ENCODE results near the gene ALPK3.
A peak's percentile ranks its signal among the peaks of the same experiment; 100 is the strongest.

Gene ALPK3

GRCh38 chr15:84816694-84817465, at the start of gene ALPK3:
Gene ALPK3 (plus strand): TSS chr15:84817356. CDS start chr15:84817453, 97 bp downstream.
- peak in 2 of 14 donors; percentile 15 to 44 for DNase-seq

GRCh38 chr15:84772031-84772430, 45.1 kb upstream of the ALPK3 start:
- no peak for DNase-seq

GRCh38 chr15:84772467-84772866, 44.7 kb upstream of the ALPK3 start:
- DNase-seq: no peak

GRCh38 chr15:84773716-84774115, 43.4 kb upstream of the ALPK3 start:
- no peak for DNase-seq

GRCh38 chr15:84775867-84776449, 41.2 kb upstream of the ALPK3 start:
- no peak for DNase-seq

GRCh38 chr15:84778194-84778593, 39.0 kb upstream of the ALPK3 start:
- no peak for DNase-seq

GRCh38 chr15:84780492-84780891, 36.7 kb upstream of the ALPK3 start:
- DNase-seq: no peak

GRCh38 chr15:84781495-84781894, 35.7 kb upstream of the ALPK3 start:
- DNase-seq: no peak

GRCh38 chr15:84782346-84782745, 34.8 kb upstream of the ALPK3 start:
- DNase-seq: no peak

- peak in 1 of 14 donors; percentile 57 for DNase-seq
Measured at GRCh38 chr15:84783493-84784251, 33.5 kb upstream of the ALPK3 start.

- DNase-seq: no peak
Measured at GRCh38 chr15:84784262-84784661, 32.9 kb upstream of the ALPK3 start.

GRCh38 chr15:84785053-84785452, 32.1 kb upstream of the ALPK3 start:
- DNase-seq: no peak

GRCh38 chr15:84788500-84788899, 28.7 kb upstream of the ALPK3 start:
- no peak for DNase-seq

GRCh38 chr15:84789762-84790161, 27.4 kb upstream of the ALPK3 start:
- DNase-seq: no peak

GRCh38 chr15:84790676-84791075, 26.5 kb upstream of the ALPK3 start:
- DNase-seq: no peak

- no peak for DNase-seq
Measured at GRCh38 chr15:84791763-84792162, 25.4 kb upstream of the ALPK3 start.

- DNase-seq: no peak
Measured at GRCh38 chr15:84793431-84794161, 23.6 kb upstream of the ALPK3 start.

- no peak for DNase-seq
Measured at GRCh38 chr15:84794162-84794547, 23.0 kb upstream of the ALPK3 start.

- no peak for DNase-seq
Measured at GRCh38 chr15:84795186-84795585, 22.0 kb upstream of the ALPK3 start.

GRCh38 chr15:84797212-84797611, 19.9 kb upstream of the ALPK3 start:
- no peak for DNase-seq

GRCh38 chr15:84797801-84798200, 19.4 kb upstream of the ALPK3 start:
- DNase-seq: no peak

- no peak for DNase-seq
Measured at GRCh38 chr15:84798436-84798946, 18.7 kb upstream of the ALPK3 start.
